Muscle of leg (tissue), 11 donors: Measurements from ENCODE around the gene ACD. TPM values are rescaled to one million over a fixed set of nuclear protein-coding genes. Genes with fewer than 3 reads are reported as not detected.
A peak's percentile ranks its signal among the peaks of the same experiment; 100 is the strongest.

Source experiments
- DNase-seq: peaks from one replicate; pipeline ENCODE4 v3.0.0; 2013
- H3K27ac ChIP-seq: one replicate; pipeline ENCODE4 v1.5.1; 2013; ENCODE audit warnings: mild to moderate bottlenecking, low read length, control low read depth
- H3K27me3 ChIP-seq: one replicate; pipeline ENCODE4 v1.6.1; 2013; ENCODE audit warnings: low read length; ENCODE audit not compliant: control insufficient read depth, insufficient read depth
- H3K36me3 ChIP-seq: one replicate; pipeline ENCODE4 v1.6.1; 2013; ENCODE audit warnings: low read length; ENCODE audit not compliant: control insufficient read depth, insufficient read depth
- H3K4me1 ChIP-seq: one replicate; pipeline ENCODE4 v1.6.1; 2013; ENCODE audit warnings: low read length; ENCODE audit not compliant: control insufficient read depth, insufficient read depth
- H3K4me3 ChIP-seq: one replicate; pipeline ENCODE4 v1.5.1; 2013; ENCODE audit warnings: low read length, control low read depth
- H3K9me3 ChIP-seq: replicated peaks from 2 replicates; pipeline ENCODE4 v1.6.1; 2013; ENCODE audit warnings: low read depth, low read length; ENCODE audit not compliant: control insufficient read depth
- WGBS: methylation state at CpG from one replicate; pipeline ENCODE4 v1.1.5; 2013; ENCODE audit warnings: missing lambda C conversion rate; ENCODE audit not compliant: insufficient coverage; 5-methylcytosine and 5-hydroxymethylcytosine counted together
- polyA plus RNA-seq, 8 donors: library from polyadenylated mRNA; unstranded; fragments of 120-200 nt; gene quantifications; one replicate each; pipeline versions ENCODE4 v1.2.1 to v1.2.3, GENCODE V29; 2013; ENCODE audit warnings: inconsistent platforms in 1 of 8, low replicate concordance in 1 of 8; ENCODE audit not compliant: insufficient read length in 8 of 8, insufficient read depth in 1 of 8
- total RNA-seq: library from RNA; stranded (reverse); fragments of 120-200 nt; gene quantifications from one replicate; pipeline ENCODE4 v1.2.4, GENCODE V29; 2013

Gene ACD
- total and polyA plus RNA-seq, 9 donors = 13.7 to 19.3 (median 15.7) TPM

- Histone ChIP-seq H3K36me3 (no peaks in the 10 kb centered on the region), H3K4me1 (peaks cover 17% of the 10 kb centered on the region), H3K4me3 (no peak overlapping the region), H3K27me3 (peaks cover 95% of the 10 kb centered on the region), H3K9me3 (no peaks in the 10 kb centered on the region), H3K27ac (no peak overlapping the region)
- WGBS = 31% methylated on average over 35 of the region's 35 CpGs
- no peak for DNase-seq
These were observed 11.2 kb downstream of the ACD start for GRCh38 chr16:67648764-67649407.

GRCh38 chr16:67648088-67648763 is 11.8 kb downstream of the ACD start:
- no peaks in the 10 kb centered on the region for H3K36me3 ChIP-seq
- H3K27ac ChIP-seq = no peak overlapping the region
- no peak for DNase-seq
- H3K27me3 ChIP-seq = peaks cover 92% of the 10 kb centered on the region
- WGBS = 14% methylated on average over 62 of the region's 65 CpGs
- H3K4me1 ChIP-seq = peaks cover 11% of the 10 kb centered on the region
- H3K4me3 ChIP-seq = no peak overlapping the region
- no peaks in the 10 kb centered on the region for H3K9me3 ChIP-seq

GRCh38 chr16:67647681-67648080 is 12.4 kb downstream of the ACD start:
- no peaks in the 10 kb centered on the region for H3K36me3 ChIP-seq
- no peak overlapping the region for H3K27ac ChIP-seq
- H3K9me3 ChIP-seq = no peaks in the 10 kb centered on the region
- WGBS = 82% methylated on average over 4 of the region's 13 CpGs
- H3K4me1 ChIP-seq = peaks cover 9% of the 10 kb centered on the region
- no peak overlapping the region for H3K4me3 ChIP-seq
- no peak for DNase-seq
- peaks cover 89% of the 10 kb centered on the region for H3K27me3 ChIP-seq

- Histone ChIP-seq H3K4me3 (no peak overlapping the region), H3K27me3 (peaks cover 85% of the 10 kb centered on the region), H3K9me3 (no peaks in the 10 kb centered on the region), H3K27ac (no peak overlapping the region), H3K36me3 (no peaks in the 10 kb centered on the region), H3K4me1 (peaks cover 9% of the 10 kb centered on the region)
- DNase-seq = no peak
- 70% methylated on average over 14 of the region's 15 CpGs for WGBS
These were observed 12.9 kb downstream of the ACD start for GRCh38 chr16:67647111-67647651.

- Histone ChIP-seq H3K27me3 (peaks cover 69% of the 10 kb centered on the region), H3K27ac (no peak overlapping the region), H3K4me3 (no peak overlapping the region), H3K4me1 (peaks cover 12% of the 10 kb centered on the region), H3K36me3 (no peaks in the 10 kb centered on the region), H3K9me3 (no peaks in the 10 kb centered on the region)
- DNase-seq = no peak
- WGBS = 77% methylated on average over 15 of the region's 15 CpGs
These were observed 14.5 kb downstream of the ACD start for GRCh38 chr16:67645397-67646121.

- Histone ChIP-seq H3K36me3 (peaks cover 6% of the 10 kb centered on the region), H3K9me3 (no peaks in the 10 kb centered on the region), H3K4me3 (no peak overlapping the region), H3K4me1 (peaks cover 12% of the 10 kb centered on the region), H3K27me3 (peaks cover 54% of the 10 kb centered on the region), H3K27ac (no peak overlapping the region)
- WGBS = 86% methylated on average over 9 of the region's 9 CpGs
- no peak for DNase-seq
These were observed 16.0 kb downstream of the ACD start for GRCh38 chr16:67644038-67644437.

- DNase-seq = peak; percentile 41
- H3K36me3 ChIP-seq = peaks cover 24% of the 10 kb centered on the region
- H3K9me3 ChIP-seq = no peaks in the 10 kb centered on the region
- H3K4me3 ChIP-seq = no peak overlapping the region
- WGBS = 61% methylated on average over 9 of the region's 10 CpGs
- H3K27ac ChIP-seq = no peak overlapping the region
- peaks cover 34% of the 10 kb centered on the region for H3K27me3 ChIP-seq
- peaks cover 9% of the 10 kb centered on the region for H3K4me1 ChIP-seq
These were observed 18.0 kb downstream of the ACD start for GRCh38 chr16:67641779-67642708.

- H3K27ac ChIP-seq = no peak overlapping the region
- no peaks in the 10 kb centered on the region for H3K27me3 ChIP-seq
- 57% methylated on average over 4 of the region's 12 CpGs for WGBS
- no peaks in the 10 kb centered on the region for H3K9me3 ChIP-seq
- DNase-seq = no peak
- peaks cover 52% of the 10 kb centered on the region for H3K36me3 ChIP-seq
- H3K4me1 ChIP-seq = peaks cover 5% of the 10 kb centered on the region
- H3K4me3 ChIP-seq = no peak overlapping the region
These were observed 22.4 kb downstream of the ACD start for GRCh38 chr16:67637625-67638024.

GRCh38 chr16:67636713-67637112 is 23.3 kb downstream of the ACD start:
- H3K4me3 ChIP-seq = no peak overlapping the region
- H3K36me3 ChIP-seq = peaks cover 61% of the 10 kb centered on the region
- 69% methylated on average over 4 of the region's 8 CpGs for WGBS
- H3K9me3 ChIP-seq = no peaks in the 10 kb centered on the region
- H3K4me1 ChIP-seq = no peaks in the 10 kb centered on the region
- H3K27ac ChIP-seq = no peak overlapping the region
- DNase-seq = no peak
- H3K27me3 ChIP-seq = no peaks in the 10 kb centered on the region
